Type B pancreatic cell (in vitro differentiated cells): ENCODE measurements around the gene GPSM1. TPM values are rescaled to one million over a fixed set of nuclear protein-coding genes. Genes with fewer than 3 reads are reported as not detected.

Experiments
- DNase-seq: peaks from one replicate; pipeline ENCODE4 v3.0.0; 2021; ENCODE audit warnings: mixed read lengths; ENCODE audit not compliant: unreplicated experiment; ENCODE audit errors: extremely low spot score
- H3K27ac Mint-ChIP-seq: 2 replicates; pipeline ENCODE4 v1.8.0; 2021; ENCODE audit warnings: mild to moderate bottlenecking, mixed read lengths
- H3K27me3 Mint-ChIP-seq: 2 replicates; pipeline ENCODE4 v1.8.0; 2021; ENCODE audit warnings: mixed read lengths
- H3K36me3 Mint-ChIP-seq: 2 replicates; pipeline ENCODE4 v1.8.0; 2021; ENCODE audit warnings: mixed read lengths
- H3K4me1 Mint-ChIP-seq: one replicate; pipeline ENCODE4 v1.8.0; 2021; ENCODE audit warnings: mixed read lengths; ENCODE audit not compliant: unreplicated experiment
- H3K4me3 Mint-ChIP-seq: 2 replicates; pipeline ENCODE4 v1.8.0; 2021; ENCODE audit warnings: mild to moderate bottlenecking, mixed read lengths
- H3K9me3 Mint-ChIP-seq: 2 replicates; pipeline ENCODE4 v1.8.0; 2021; ENCODE audit warnings: mixed read lengths
- CTCF ChIP-seq: fragments of 200-600 bp; sonication (generic); conservative IDR thresholded peaks from 2 replicates; pipeline ENCODE4 v1.5.0; 2021; ENCODE audit warnings: antibody characterized with exemption, mild to moderate bottlenecking
- total RNA-seq: library from RNA; stranded (reverse); gene quantifications from 2 replicates; pipeline ENCODE4 v1.2.1, GENCODE V29; 2021; ENCODE audit warnings: low replicate concordance

GPSM1 gene
- total RNA-seq, 1 donor from 2014 or later, result 56.2 TPM

GRCh38 chr9:136375096-136375495, 47.8 kb downstream of the GPSM1 start:
- no peak for TF ChIP-seq CTCF
- Mint-ChIP-seq H3K9me3 (no peaks in the 10 kb centered on the region), H3K27me3 (no peaks in the 10 kb centered on the region), H3K36me3 (no peaks in the 10 kb centered on the region), H3K4me1 (peaks cover 4% of the 10 kb centered on the region), H3K4me3 (no peak overlapping the region), H3K27ac (no peak overlapping the region)
- no peak for DNase-seq

- H3K36me3 Mint-ChIP-seq, result no peaks in the 10 kb centered on the region
- H3K9me3 Mint-ChIP-seq, result no peaks in the 10 kb centered on the region
- DNase-seq, result no peak
- no peak overlapping the region for H3K27ac Mint-ChIP-seq
- H3K27me3 Mint-ChIP-seq, result no peaks in the 10 kb centered on the region
- peaks cover 4% of the 10 kb centered on the region for H3K4me1 Mint-ChIP-seq
- no peak overlapping the region for H3K4me3 Mint-ChIP-seq
- no peak for TF ChIP-seq CTCF
Measured at GRCh38 chr9:136376457-136376856, 49.1 kb downstream of the GPSM1 start.

- no peaks in the 10 kb centered on the region for H3K27me3 Mint-ChIP-seq
- H3K36me3 Mint-ChIP-seq, result no peaks in the 10 kb centered on the region
- H3K9me3 Mint-ChIP-seq, result no peaks in the 10 kb centered on the region
- no peak for TF ChIP-seq CTCF
- H3K4me1 Mint-ChIP-seq, result peaks cover 4% of the 10 kb centered on the region
- no peak for DNase-seq
- no peak overlapping the region for H3K27ac Mint-ChIP-seq
- no peak overlapping the region for H3K4me3 Mint-ChIP-seq
Measured at GRCh38 chr9:136377341-136378169, 50.2 kb downstream of the GPSM1 start.

- peaks cover 4% of the 10 kb centered on the region for H3K4me1 Mint-ChIP-seq
- no peaks in the 10 kb centered on the region for H3K36me3 Mint-ChIP-seq
- H3K27ac Mint-ChIP-seq, result no peak overlapping the region
- no peak for TF ChIP-seq CTCF
- H3K4me3 Mint-ChIP-seq, result no peak overlapping the region
- no peak for DNase-seq
- no peaks in the 10 kb centered on the region for H3K9me3 Mint-ChIP-seq
- H3K27me3 Mint-ChIP-seq, result no peaks in the 10 kb centered on the region
Measured at GRCh38 chr9:136378170-136379002, 51.0 kb downstream of the GPSM1 start.

- Mint-ChIP-seq H3K27ac (no peak overlapping the region), H3K4me3 (no peak overlapping the region), H3K4me1 (peaks cover 4% of the 10 kb centered on the region), H3K27me3 (no peaks in the 10 kb centered on the region), H3K9me3 (no peaks in the 10 kb centered on the region), H3K36me3 (no peaks in the 10 kb centered on the region)
- DNase-seq, result no peak
- no peak for TF ChIP-seq CTCF
Measured at GRCh38 chr9:136379003-136379287, 51.6 kb downstream of the GPSM1 start.
